SK-N-SH (cell line): Measurements from ENCODE around the gene HINFP. TPM values are rescaled to one million over a fixed set of nuclear protein-coding genes. Genes with fewer than 3 reads are reported as not detected.

ENCODE experiments used
- CTCF ChIA-PET: fragments of 300-600, 350-600 bp; formaldehyde crosslinking; extraction: SDS; loops from one replicate; lab custom pipeline; 2021; lab: Yijun Ruan, JAX
- POLR2A ChIA-PET: fragments of 350-600 bp; sonication (Branson Sonifier 250); formaldehyde crosslinking; extraction: SDS; loops from one replicate; lab custom pipeline; 2020; ENCODE audit warnings: antibody characterized with exemption, inconsistent platforms; lab: Yijun Ruan, JAX
- DNase-seq: peaks from one replicate; pipeline ENCODE4 v3.0.0; 2012
- H2AFZ ChIP-seq: fragments of 200-600 bp; sonication (generic); 2 replicates; pipeline ENCODE4 v1.8.1; 2016; ENCODE audit warnings: antibody characterized with exemption, mild to moderate bottlenecking, low read depth
- H3F3A ChIP-seq: fragments of 200-600 bp; sonication (generic); replicated peaks from 2 replicates; pipeline ENCODE3; 2016; ENCODE audit warnings: antibody characterized with exemption, mild to moderate bottlenecking; ENCODE audit not compliant: insufficient read depth
- H3K27ac ChIP-seq, 2 experiments: fragments of 200-500 bp in 1 of 2; fragments of 200-600 bp in 1 of 2; sonication (Bioruptor generic) in 1 of 2; sonication (generic), shearing (Covaris generic) in 1 of 2; 2 replicates each; pipeline versions ENCODE4 v1.5.1 to v1.6.1; 2014 to 2016; ENCODE audit warnings: low read depth in 2 of 2, inconsistent platforms in 1 of 2, low read length in 1 of 2, mild to moderate bottlenecking in 1 of 2, mixed read lengths in 1 of 2
- H3K27me3 ChIP-seq: fragments of 200-600 bp; sonication (generic), shearing (Covaris generic); 2 replicates; pipeline ENCODE4 v1.6.1; 2016; ENCODE audit warnings: mixed run types; ENCODE audit not compliant: insufficient read depth
- H3K36me3 ChIP-seq, 2 experiments: fragments of 200-500 bp in 1 of 2; fragments of 200-600 bp in 1 of 2; sonication (Bioruptor generic) in 1 of 2; sonication (generic) in 1 of 2; replicated peaks in 1 of 2; 2 replicates each; pipeline versions ENCODE3 to v1.5.1; 2014 to 2016; ENCODE audit warnings: low read length in 1 of 2, mild to moderate bottlenecking in 1 of 2; ENCODE audit not compliant: insufficient read depth in 2 of 2, control insufficient read depth in 1 of 2
- H3K4me1 ChIP-seq, 2 experiments: fragments of 200-500 bp in 1 of 2; fragments of 200-600 bp in 1 of 2; sonication (Bioruptor generic) in 1 of 2; sonication (generic), shearing (Covaris generic) in 1 of 2; 2 replicates each; pipeline versions ENCODE4 v1.5.1 to v1.6.1; 2014 to 2016; ENCODE audit warnings: low read depth in 1 of 2, low read length in 1 of 2, mixed run types in 1 of 2; ENCODE audit not compliant: insufficient read depth in 2 of 2, control insufficient read depth in 1 of 2
- H3K4me2 ChIP-seq: fragments of 200-600 bp; sonication (generic), shearing (Covaris generic); 2 replicates; pipeline ENCODE4 v1.6.1; 2017; ENCODE audit warnings: mixed run types
- H3K4me3 ChIP-seq, 2 experiments: fragments of 200-500 bp in 1 of 2; fragments of 200-600 bp in 1 of 2; sonication (Bioruptor generic) in 1 of 2; sonication (generic), shearing (Covaris generic) in 1 of 2; 2 replicates each; pipeline versions ENCODE4 v1.5.1 to v1.8.1; 2014 to 2016; ENCODE audit warnings: low read depth in 2 of 2, inconsistent platforms in 1 of 2, low read length in 1 of 2, mild to moderate bottlenecking in 1 of 2, mixed read lengths in 1 of 2, moderate library complexity in 1 of 2
- H3K79me2 ChIP-seq: fragments of 200-600 bp; sonication (generic); 2 replicates; pipeline ENCODE4 v1.8.1; 2017; ENCODE audit warnings: mild to moderate bottlenecking; ENCODE audit not compliant: insufficient read depth
- H3K9ac ChIP-seq: fragments of 200-600 bp; sonication (generic); 2 replicates; pipeline ENCODE4 v1.6.1; 2017; ENCODE audit warnings: mixed run types
- H3K9me2 ChIP-seq: fragments of 200-600 bp; sonication (generic); 2 replicates; pipeline ENCODE4 v1.6.1; 2017; ENCODE audit warnings: mixed run types
- H3K9me3 ChIP-seq: fragments of 200-600 bp; sonication (generic); 2 replicates; pipeline ENCODE4 v1.6.1; 2017; ENCODE audit warnings: mixed run types, mild to moderate bottlenecking, moderate library complexity
- H4K20me1 ChIP-seq: fragments of 200-600 bp; sonication (generic); 2 replicates; pipeline ENCODE4 v1.6.1; 2017; ENCODE audit warnings: mild to moderate bottlenecking, mixed run types; ENCODE audit not compliant: insufficient read depth
- CHD2 ChIP-seq: fragments of 150-350 bp; IDR thresholded peaks from 2 replicates; pipeline ENCODE4 v1.6.1; 2018; ENCODE audit warnings: low read length; ENCODE audit not compliant: partially characterized antibody
- EP300 ChIP-seq, 2 experiments: IDR thresholded peaks; 2 replicates each; pipeline versions ENCODE4 v1.4.0 to v1.6.1; 2012; ENCODE audit warnings: borderline replicate concordance in 1 of 2, low read depth in 1 of 2, low read length in 1 of 2
- EZH2phosphoT487 ChIP-seq: fragments of 200-600 bp; sonication (generic); IDR thresholded peaks from 2 replicates; pipeline ENCODE4 v1.6.1; 2017; ENCODE audit warnings: low read depth, mixed run types, mild to moderate bottlenecking, antibody characterized with exemption, moderate library complexity, borderline replicate concordance
- FOXJ3 ChIP-seq: sonication (generic); formaldehyde crosslinking; IDR thresholded peaks from 2 replicates; pipeline ENCODE4 v1.5.1; 2020; ENCODE audit warnings: mild to moderate bottlenecking, missing genetic modification reagents
- FOXM1 ChIP-seq: IDR thresholded peaks from 2 replicates; pipeline ENCODE4 v1.4.0; 2012; ENCODE audit warnings: low read depth, mild to moderate bottlenecking
- GATA2 ChIP-seq: sonication (generic); formaldehyde crosslinking; IDR thresholded peaks from 2 replicates; pipeline ENCODE4 v1.5.0; 2020; ENCODE audit warnings: mild to moderate bottlenecking, missing genetic modification reagents
- MXI1 ChIP-seq: IDR thresholded peaks from 2 replicates; pipeline ENCODE4 v1.6.1; 2012; ENCODE audit warnings: mild to moderate bottlenecking, low read depth, low read length, improper control_type of control experiment
- NFIC ChIP-seq: IDR thresholded peaks from 2 replicates; pipeline ENCODE4 v1.4.0; 2012; ENCODE audit warnings: borderline replicate concordance
- POLR2AphosphoS5 ChIP-seq: IDR thresholded peaks from 2 replicates; pipeline ENCODE4 v1.6.1; 2012; ENCODE audit warnings: low read depth, low read length
- RAD21 ChIP-seq: IDR thresholded peaks from 2 replicates; pipeline ENCODE4 v1.6.1; 2012; ENCODE audit warnings: mild to moderate bottlenecking, low read length
- RCOR1 ChIP-seq: fragments of 150-350 bp; IDR thresholded peaks from 2 replicates; pipeline ENCODE4 v1.6.1; 2017; ENCODE audit warnings: antibody characterized with exemption, low read length
- SIN3A ChIP-seq: IDR thresholded peaks from 2 replicates; pipeline ENCODE4 v1.6.1; 2012; ENCODE audit warnings: low read depth, mild to moderate bottlenecking, low read length, moderate library complexity, borderline replicate concordance
- TEAD4 ChIP-seq: IDR thresholded peaks from 2 replicates; pipeline ENCODE4 v1.4.0; 2012; ENCODE audit warnings: mild to moderate bottlenecking, borderline replicate concordance; ENCODE audit not compliant: insufficient read depth
- YY1 ChIP-seq: IDR thresholded peaks from 2 replicates; pipeline ENCODE4 v1.4.0; 2012; ENCODE audit warnings: low read depth, mild to moderate bottlenecking
- WGBS: methylation state at CpG from one replicate; pipeline ENCODE4 v1.1.6; 2017; ENCODE audit warnings: low lambda C conversion rate; 5-methylcytosine and 5-hydroxymethylcytosine counted together
- polyA plus RNA-seq, 3 experiments: library from polyadenylated mRNA; depleted of rRNA; stranded (reverse); fragments of >200 nt; gene quantifications; 2 replicates each; pipeline ENCODE4 v1.2.3, GENCODE V29; 2012
- TF ChIP-seq, protein P1 (sequence below): IDR thresholded peaks from 2 replicates; pipeline ENCODE4; 2012
- TF ChIP-seq, protein P2 (sequence below): fragments of 200-600 bp; sonication (generic); IDR thresholded peaks from 2 replicates; pipeline ENCODE4 v1.6.1; 2017; ENCODE audit warnings: antibody characterized with exemption, mild to moderate bottlenecking, moderate library complexity
- TF ChIP-seq, protein P3 (sequence below): IDR thresholded peaks from 2 replicates; pipeline ENCODE4 v1.6.1; 2012; ENCODE audit warnings: mild to moderate bottlenecking, low read depth, low read length, moderate library complexity

The HINFP gene
- polyA plus RNA-seq, 1 of the 3 experiments (the other 2 are of a cell fraction), result 21.8 TPM

DNA sequence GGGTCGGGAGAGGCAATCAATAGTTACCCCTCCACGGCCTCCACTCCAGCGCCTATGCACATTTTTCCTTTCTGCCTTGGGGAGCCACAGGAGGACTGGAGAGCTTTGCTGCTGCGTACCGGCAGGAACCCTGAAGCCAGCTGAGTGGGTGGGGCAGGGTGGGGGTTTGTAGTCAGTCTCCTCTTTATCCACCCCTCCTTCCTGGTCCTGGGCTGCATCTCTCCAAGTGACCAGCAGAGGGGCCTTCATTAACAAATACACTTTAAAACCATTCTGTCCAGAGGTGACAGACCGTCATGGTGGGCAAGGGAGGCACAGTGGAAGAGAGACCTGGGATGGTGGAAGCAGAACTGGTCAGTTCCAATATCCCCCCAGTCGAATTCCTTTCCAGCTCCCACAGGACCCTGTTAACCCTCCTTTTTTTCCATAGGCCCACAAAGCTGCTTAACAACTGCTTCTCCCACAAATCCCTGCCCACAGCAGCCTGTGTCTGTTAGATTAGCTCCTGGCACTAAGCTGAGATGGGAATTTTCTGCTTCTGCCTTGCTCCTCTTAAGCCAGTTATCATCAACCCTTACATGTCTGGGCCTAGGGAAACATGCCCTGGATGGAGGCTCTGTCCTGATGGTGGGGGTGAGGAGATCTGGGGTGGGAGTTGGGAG, 23.6 kb downstream of the HINFP start (continued):
- TF ChIP-seq, protein P1, sequence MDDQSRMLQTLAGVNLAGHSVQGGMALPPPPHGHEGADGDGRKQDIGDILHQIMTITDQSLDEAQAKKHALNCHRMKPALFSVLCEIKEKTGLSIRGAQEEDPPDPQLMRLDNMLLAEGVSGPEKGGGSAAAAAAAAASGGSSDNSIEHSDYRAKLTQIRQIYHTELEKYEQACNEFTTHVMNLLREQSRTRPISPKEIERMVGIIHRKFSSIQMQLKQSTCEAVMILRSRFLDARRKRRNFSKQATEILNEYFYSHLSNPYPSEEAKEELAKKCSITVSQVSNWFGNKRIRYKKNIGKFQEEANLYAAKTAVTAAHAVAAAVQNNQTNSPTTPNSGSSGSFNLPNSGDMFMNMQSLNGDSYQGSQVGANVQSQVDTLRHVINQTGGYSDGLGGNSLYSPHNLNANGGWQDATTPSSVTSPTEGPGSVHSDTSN, result no peak
- TF ChIP-seq FOXJ3, result no peak
- no peak for TF ChIP-seq YY1
- TF ChIP-seq, protein P2, sequence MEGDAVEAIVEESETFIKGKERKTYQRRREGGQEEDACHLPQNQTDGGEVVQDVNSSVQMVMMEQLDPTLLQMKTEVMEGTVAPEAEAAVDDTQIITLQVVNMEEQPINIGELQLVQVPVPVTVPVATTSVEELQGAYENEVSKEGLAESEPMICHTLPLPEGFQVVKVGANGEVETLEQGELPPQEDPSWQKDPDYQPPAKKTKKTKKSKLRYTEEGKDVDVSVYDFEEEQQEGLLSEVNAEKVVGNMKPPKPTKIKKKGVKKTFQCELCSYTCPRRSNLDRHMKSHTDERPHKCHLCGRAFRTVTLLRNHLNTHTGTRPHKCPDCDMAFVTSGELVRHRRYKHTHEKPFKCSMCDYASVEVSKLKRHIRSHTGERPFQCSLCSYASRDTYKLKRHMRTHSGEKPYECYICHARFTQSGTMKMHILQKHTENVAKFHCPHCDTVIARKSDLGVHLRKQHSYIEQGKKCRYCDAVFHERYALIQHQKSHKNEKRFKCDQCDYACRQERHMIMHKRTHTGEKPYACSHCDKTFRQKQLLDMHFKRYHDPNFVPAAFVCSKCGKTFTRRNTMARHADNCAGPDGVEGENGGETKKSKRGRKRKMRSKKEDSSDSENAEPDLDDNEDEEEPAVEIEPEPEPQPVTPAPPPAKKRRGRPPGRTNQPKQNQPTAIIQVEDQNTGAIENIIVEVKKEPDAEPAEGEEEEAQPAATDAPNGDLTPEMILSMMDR, result peak; percentile 60
- no peak for TF ChIP-seq RCOR1

DNA sequence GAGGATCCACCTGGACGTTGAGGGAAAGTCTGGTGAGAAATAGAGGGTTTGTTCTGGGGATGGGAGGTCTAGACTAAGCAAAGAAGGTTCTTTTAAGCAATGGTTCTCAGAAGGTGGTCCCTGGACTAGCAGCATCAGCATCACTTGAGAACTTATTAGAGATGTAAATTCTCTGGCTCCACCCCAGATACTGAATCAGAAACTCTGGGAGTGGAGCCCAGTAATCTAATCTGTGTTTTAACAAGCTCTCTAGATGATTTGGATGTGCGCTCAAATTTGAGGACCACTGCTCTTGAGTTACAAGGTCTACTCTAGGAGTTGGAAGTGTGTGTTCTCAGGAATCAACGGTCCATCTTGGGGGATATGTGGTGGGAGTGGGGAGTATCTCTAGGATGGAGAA, 24.2 kb downstream of the HINFP start:
- Histone ChIP-seq H3K4me1 (peaks cover 0 to 13% of the 10 kb centered on the region in 2 experiments; a peak in 1 of 4 replicates), H3K4me2 (no peak overlapping the region), H3F3A (no peaks in the 10 kb centered on the region), H3K9ac (no peak overlapping the region), H3K27ac (no peak overlapping the region), H3K9me3 (no peaks in the 10 kb centered on the region), H3K79me2 (no peaks in the 10 kb centered on the region), H2AFZ (no peak overlapping the region), H3K27me3 (no peaks in the 10 kb centered on the region; the same call in 1 of the 2 replicates), H3K4me3 (no peak overlapping the region), H3K9me2 (no peaks in the 10 kb centered on the region), H4K20me1 (no peaks in the 10 kb centered on the region), H3K36me3 (no peaks in the 10 kb centered on the region)
- TF ChIP-seq FOXM1 (no peak), SIN3A (no peak), GATA2 (no peak)
- no peak for DNase-seq
- CTCF ChIA-PET, result interaction anchor here (0.6 to 4.7 kb wide), 30 partner anchors 7 to 430 kb away, joined by 3 to 35 read pairs (median 4); partner anchors contain the start of genes HINFP, MCAM, NHERF4 and NLRX1
- POLR2A ChIA-PET, result no interaction called here
- WGBS, result 38% methylated on average over 3 of the region's 3 CpGs

DNA sequence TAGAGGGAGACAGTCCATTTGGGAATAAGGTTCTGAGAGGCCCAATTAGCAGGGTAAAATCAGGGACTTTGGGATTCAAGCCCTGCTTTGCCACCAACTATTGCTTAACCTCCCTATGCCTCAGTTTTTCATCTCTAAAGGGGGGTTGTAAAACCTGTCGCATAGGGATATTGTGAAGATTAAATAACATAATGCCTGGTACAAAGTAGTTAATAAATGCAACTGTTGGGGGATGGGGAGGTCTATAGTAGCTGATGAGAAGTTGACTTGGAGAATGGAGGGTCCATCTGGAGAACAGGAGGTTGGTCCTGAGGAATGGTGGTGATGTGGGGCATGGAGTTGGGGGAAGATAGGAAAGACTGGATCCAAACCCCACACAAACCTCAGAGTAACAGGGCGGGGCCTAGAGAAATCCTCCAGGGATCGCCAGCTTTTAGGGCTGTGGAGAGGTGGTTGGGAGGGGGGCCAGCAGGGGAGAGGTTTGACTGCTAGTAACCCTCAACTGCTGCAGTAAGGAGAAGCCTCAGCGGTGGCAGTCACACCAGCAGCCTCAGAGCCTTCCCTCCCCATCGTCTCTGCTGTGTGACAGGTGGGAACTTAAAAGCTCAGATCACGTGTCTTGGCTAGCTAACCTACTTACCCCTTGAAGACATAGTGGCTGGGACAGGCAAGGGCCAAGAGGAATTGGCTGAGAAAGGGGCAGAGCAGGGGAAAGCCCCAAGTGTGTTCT, 26.4 kb downstream of the HINFP start:
- Histone ChIP-seq H3K79me2 (no peaks in the 10 kb centered on the region), H3K4me1 (peaks cover 0 to 13% of the 10 kb centered on the region in 2 experiments; a peak in 1 of 4 replicates), H3K27ac (no peak overlapping the region), H3K4me3 (no peak overlapping the region), H3K9me2 (no peaks in the 10 kb centered on the region), H3F3A (no peaks in the 10 kb centered on the region), H2AFZ (no peak overlapping the region), H4K20me1 (no peaks in the 10 kb centered on the region), H3K27me3 (no peaks in the 10 kb centered on the region), H3K9ac (no peak overlapping the region), H3K36me3 (no peaks in the 10 kb centered on the region), H3K4me2 (no peak overlapping the region), H3K9me3 (no peaks in the 10 kb centered on the region)
- DNase-seq, result no peak
- ChIA-PET CTCF (interaction anchor here (0.6 to 2.5 kb wide), 7 partner anchors 10 to 192 kb away, joined by 3 to 11 read pairs (median 6); partner anchors contain the start of gene C2CD2L), POLR2A (interaction anchor here (0.6 kb wide), 1 partner anchor 227 kb away, joined by 4 read pairs; no protein-coding TSS in a partner anchor)
- WGBS, result 88% methylated on average over 6 of the region's 6 CpGs
- TF ChIP-seq POLR2AphosphoS5 (no peak), RAD21 (no peak), CHD2 (no peak), YY1 (no peak), EP300 (IDR thresholded peaks at IDR 0.05; ENCODE audit: borderline replicate concordance in 1 of 2, low read depth in 1 of 2, low read length in 1 of 2) (no peak), EZH2phosphoT487 (no peak), MXI1 (no peak), TEAD4 (no peak), FOXM1 (no peak), NFIC (no peak)
- TF ChIP-seq, protein P3, sequence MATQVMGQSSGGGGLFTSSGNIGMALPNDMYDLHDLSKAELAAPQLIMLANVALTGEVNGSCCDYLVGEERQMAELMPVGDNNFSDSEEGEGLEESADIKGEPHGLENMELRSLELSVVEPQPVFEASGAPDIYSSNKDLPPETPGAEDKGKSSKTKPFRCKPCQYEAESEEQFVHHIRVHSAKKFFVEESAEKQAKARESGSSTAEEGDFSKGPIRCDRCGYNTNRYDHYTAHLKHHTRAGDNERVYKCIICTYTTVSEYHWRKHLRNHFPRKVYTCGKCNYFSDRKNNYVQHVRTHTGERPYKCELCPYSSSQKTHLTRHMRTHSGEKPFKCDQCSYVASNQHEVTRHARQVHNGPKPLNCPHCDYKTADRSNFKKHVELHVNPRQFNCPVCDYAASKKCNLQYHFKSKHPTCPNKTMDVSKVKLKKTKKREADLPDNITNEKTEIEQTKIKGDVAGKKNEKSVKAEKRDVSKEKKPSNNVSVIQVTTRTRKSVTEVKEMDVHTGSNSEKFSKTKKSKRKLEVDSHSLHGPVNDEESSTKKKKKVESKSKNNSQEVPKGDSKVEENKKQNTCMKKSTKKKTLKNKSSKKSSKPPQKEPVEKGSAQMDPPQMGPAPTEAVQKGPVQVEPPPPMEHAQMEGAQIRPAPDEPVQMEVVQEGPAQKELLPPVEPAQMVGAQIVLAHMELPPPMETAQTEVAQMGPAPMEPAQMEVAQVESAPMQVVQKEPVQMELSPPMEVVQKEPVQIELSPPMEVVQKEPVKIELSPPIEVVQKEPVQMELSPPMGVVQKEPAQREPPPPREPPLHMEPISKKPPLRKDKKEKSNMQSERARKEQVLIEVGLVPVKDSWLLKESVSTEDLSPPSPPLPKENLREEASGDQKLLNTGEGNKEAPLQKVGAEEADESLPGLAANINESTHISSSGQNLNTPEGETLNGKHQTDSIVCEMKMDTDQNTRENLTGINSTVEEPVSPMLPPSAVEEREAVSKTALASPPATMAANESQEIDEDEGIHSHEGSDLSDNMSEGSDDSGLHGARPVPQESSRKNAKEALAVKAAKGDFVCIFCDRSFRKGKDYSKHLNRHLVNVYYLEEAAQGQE, result no peak
